Bronchial epithelial cell (primary cell): ENCODE results near the gene CARTPT. TPM values are rescaled to one million over a fixed set of nuclear protein-coding genes. Genes with fewer than 3 reads are reported as not detected.

ENCODE experiments used
- DNase-seq: peaks from one replicate; pipeline ENCODE4 v3.0.0-alpha.2; 2010; ENCODE audit warnings: low read depth
- FAIRE-seq: peaks from 2 replicates; lab custom pipeline; 2011; peaks lifted over from hg19 to GRCh38; lab: Jason Lieb, UNC
- H3K27me3 ChIP-seq: 2 replicates; pipeline ENCODE4 v1.5.1; 2011; ENCODE audit warnings: low read length; ENCODE audit not compliant: control insufficient read depth, insufficient read depth
- H3K36me3 ChIP-seq: 2 replicates; pipeline ENCODE4 v1.5.1; 2011; ENCODE audit warnings: low read length; ENCODE audit not compliant: control insufficient read depth, insufficient read depth
- H3K4me3 ChIP-seq: 2 replicates; pipeline ENCODE4 v1.5.1; 2011; ENCODE audit warnings: mild to moderate bottlenecking, low read depth, low read length, control low read depth
- CTCF ChIP-seq: IDR thresholded peaks from 2 replicates; pipeline ENCODE4 v1.5.1; 2011; ENCODE audit warnings: mild to moderate bottlenecking, moderate library complexity, low read length, control low read depth, inconsistent platforms; ENCODE audit not compliant: insufficient read depth, severe bottlenecking
- total RNA-seq: library from RNA; depleted of rRNA; stranded (reverse); fragments of >200 nt; gene quantifications from 2 replicates; pipeline ENCODE4 v1.2.1, GENCODE V29; 2014

The CARTPT gene
- total RNA-seq, 1 donor from 2014 or later, result not detected

GRCh38 chr5:71744009-71744790, 25.1 kb downstream of the CARTPT start:
- Histone ChIP-seq H3K27me3 (no peaks in the 10 kb centered on the region), H3K4me3 (no peak overlapping the region), H3K36me3 (no peaks in the 10 kb centered on the region)
- TF ChIP-seq CTCF, result no peak
- FAIRE-seq (no peak), DNase-seq (no peak)

- Histone ChIP-seq H3K4me3 (no peak overlapping the region), H3K36me3 (no peaks in the 10 kb centered on the region), H3K27me3 (no peaks in the 10 kb centered on the region)
- FAIRE-seq (no peak), DNase-seq (no peak)
- TF ChIP-seq CTCF, result no peak
Observed at GRCh38 chr5:71747182-71747581, 28.1 kb downstream of the CARTPT start.

- no peaks in the 10 kb centered on the region for H3K36me3 ChIP-seq
- no peak for TF ChIP-seq CTCF
- peak; percentile 13 for DNase-seq
- no peak overlapping the region for H3K4me3 ChIP-seq
- no peaks in the 10 kb centered on the region for H3K27me3 ChIP-seq
- FAIRE-seq, result no peak
Observed at GRCh38 chr5:71748360-71748759, 29.3 kb downstream of the CARTPT start.

- Histone ChIP-seq H3K4me3 (no peak overlapping the region), H3K36me3 (no peaks in the 10 kb centered on the region), H3K27me3 (peaks cover 2% of the 10 kb centered on the region)
- TF ChIP-seq CTCF, result no peak
- no peak for DNase-seq
- no peak for FAIRE-seq
Observed at GRCh38 chr5:71751422-71751821, 32.3 kb downstream of the CARTPT start.

GRCh38 chr5:71752441-71753190, 33.5 kb downstream of the CARTPT start:
- no peak overlapping the region for H3K4me3 ChIP-seq
- no peak for FAIRE-seq
- H3K36me3 ChIP-seq, result no peaks in the 10 kb centered on the region
- no peak for TF ChIP-seq CTCF
- H3K27me3 ChIP-seq, result peaks cover 2% of the 10 kb centered on the region
- no peak for DNase-seq
